ENCODE data around the gene OSBPL5.

The OSBPL5 gene

GRCh38 chr11:3148990-3149851 lies 15.9 kb downstream of the OSBPL5 start:
- no peak for DNase-seq (ENCODE audit: low read depth in 2 of 2)

- DNase-seq (ENCODE audit: low read depth in 2 of 2) = no peak
Measured at GRCh38 chr11:3148255-3148989, 16.7 kb downstream of the OSBPL5 start.

DNA sequence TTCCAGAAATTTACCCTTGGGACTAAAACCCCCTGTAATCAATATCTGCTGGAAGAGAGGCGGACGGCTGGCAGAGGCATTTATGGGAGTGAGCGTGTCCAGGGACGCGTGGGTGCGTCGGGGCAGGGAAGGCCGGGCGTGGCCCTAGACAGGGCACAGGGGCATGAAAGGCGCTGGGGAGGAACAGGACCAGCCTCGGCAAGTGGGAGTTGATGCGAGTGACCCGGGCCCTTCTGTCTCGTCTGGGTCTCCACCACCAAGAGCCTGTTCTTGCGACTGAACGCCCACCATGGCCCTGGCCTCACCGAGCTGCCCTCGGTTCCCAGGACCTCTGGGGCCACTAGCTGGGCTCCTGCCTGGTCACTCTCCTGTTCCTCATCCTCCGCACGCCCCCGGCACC lies 17.5 kb downstream of the OSBPL5 start:
- DNase-seq (ENCODE audit: low read depth in 2 of 2) = no peak

- no peak for DNase-seq (ENCODE audit: low read depth in 2 of 2)
Measured at GRCh38 chr11:3147257-3147619, 17.9 kb downstream of the OSBPL5 start.

- DNase-seq (ENCODE audit: low read depth in 2 of 2) = no peak
Measured at GRCh38 chr11:3146612-3147256, 18.4 kb downstream of the OSBPL5 start.

- DNase-seq (ENCODE audit: low read depth in 2 of 2) = no peak
Measured at GRCh38 chr11:3145206-3145520, 19.9 kb downstream of the OSBPL5 start.

GRCh38 chr11:3144296-3145205 lies 20.6 kb downstream of the OSBPL5 start:
- no peak for DNase-seq (ENCODE audit: low read depth in 2 of 2)

DNA sequence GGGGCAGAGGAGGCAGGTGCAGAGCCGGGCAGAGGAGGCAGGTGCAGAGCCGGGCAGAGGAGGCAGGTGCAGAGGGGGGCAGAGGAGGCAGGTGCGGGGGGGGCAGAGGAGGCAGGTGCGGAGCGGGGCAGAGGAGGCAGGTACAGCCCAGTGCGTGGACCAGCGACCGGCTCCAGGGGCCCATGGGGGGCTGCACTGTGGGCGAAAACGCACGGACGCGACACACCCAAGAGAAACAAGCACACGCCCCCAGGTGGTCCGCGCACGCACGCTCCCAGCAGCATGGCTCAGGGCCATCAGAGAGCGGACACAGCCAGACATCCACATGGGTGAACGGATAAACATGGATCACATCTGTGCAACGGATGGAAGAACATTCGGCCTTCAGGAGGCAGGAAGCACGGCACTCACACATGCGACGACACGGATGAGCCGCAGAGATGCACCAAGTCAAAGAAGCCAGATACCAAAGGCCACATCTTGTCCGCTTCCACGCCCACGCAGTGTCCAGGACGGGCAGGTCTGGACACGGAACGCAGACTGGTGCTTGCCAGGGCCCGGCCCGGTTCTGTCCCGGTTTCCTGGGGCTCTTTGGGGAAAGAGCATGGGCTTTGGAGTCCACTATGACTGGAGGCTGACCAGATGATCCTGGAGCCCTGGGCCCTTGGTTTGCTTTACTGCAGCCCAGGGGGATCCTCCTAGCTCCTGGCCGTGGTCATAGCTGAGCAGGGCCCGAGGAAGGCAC lies 21.8 kb downstream of the OSBPL5 start:
- DNase-seq (ENCODE audit: low read depth in 2 of 2) = no peak

DNA sequence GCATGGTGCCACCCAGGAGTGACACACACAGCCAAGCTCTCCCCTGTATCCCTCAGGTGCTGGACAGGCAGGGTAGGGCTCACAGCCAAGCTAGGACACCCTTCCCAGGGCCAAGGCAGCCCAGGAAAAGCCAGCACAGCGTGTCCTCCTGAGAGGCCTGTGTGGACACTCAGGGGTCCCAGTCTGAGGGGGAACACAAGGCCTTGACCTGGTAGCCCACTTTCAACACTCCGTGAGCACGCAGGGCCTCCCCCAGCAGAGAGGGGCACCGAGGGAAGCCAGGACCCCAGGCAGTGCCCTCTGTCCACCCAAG lies 24.9 kb downstream of the OSBPL5 start:
- DNase-seq (ENCODE audit: low read depth in 2 of 2) = no peak

GRCh38 chr11:3139481-3140290 lies 25.4 kb downstream of the OSBPL5 start:
- DNase-seq (ENCODE audit: low read depth in 2 of 2) = no peak

DNA sequence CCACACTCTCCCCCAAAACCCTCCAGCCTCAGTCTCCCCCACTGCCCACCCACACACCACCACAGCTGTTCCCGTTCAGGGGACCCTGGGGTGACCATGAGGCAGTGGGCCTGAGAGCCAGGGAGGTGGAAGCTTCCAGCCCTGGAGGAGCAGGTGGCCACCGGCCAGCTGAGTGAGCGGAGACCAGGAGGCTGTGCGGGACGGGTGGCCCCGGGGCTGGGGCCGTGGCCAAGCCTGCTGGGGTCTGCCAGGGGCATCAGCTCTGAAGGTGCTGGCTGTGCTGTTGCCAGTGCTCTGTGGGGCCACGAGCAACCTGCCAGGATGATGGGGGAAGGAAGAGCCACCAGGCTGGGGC lies 26.0 kb downstream of the OSBPL5 start:
- no peak for DNase-seq (ENCODE audit: low read depth in 2 of 2)

- DNase-seq (ENCODE audit: low read depth in 2 of 2) = no peak
Measured at GRCh38 chr11:3138178-3139085, 26.7 kb downstream of the OSBPL5 start.

GRCh38 chr11:3137486-3138177 lies 27.5 kb downstream of the OSBPL5 start:
- DNase-seq (ENCODE audit: low read depth in 2 of 2) = no peak

DNA sequence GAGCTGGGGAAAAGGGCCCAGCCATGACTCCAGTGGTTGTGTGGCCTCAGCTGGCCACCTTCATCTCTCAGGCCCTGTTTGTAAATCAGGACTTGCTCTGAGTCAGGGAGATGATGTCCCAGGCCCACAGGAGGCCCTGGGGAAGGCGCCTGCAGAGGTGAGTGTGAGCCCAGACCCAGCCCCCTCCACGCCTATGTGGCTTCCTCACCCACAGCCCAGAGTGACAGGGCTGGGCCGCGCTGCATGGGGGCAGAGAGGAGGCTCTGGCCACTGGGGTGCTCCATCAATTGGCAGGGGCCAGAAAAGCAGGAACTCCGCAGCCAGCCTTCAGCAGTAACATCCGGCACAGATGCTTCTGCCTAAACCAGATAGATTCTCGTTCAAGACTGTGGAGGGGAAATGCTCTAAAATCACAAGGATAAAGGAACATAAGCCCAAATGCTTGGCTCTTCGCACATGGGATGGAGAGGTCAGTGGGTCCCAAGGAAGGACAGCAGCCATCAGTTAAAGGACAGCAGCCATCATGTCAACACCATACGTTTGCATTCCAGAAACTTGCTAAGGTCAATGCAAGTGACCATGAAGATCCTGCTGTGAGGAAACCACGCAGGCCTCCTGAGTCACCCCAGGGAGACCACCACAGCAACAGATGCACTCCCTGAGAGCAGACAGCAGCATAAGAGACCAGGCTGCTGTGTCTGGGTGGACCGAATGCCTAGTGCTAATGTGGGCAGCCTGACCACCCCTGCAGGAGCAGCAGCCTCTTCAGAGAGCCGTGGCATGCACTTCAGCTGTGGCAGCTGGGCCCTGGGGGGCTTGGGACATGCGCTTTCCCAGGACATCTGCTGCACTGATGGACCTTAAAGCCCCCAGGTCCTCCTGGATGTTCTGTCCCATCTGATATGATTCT lies 28.3 kb downstream of the OSBPL5 start:
- DNase-seq (ENCODE audit: low read depth in 2 of 2) = no peak

GRCh38 chr11:3135481-3136440 lies 29.3 kb downstream of the OSBPL5 start:
- DNase-seq (ENCODE audit: low read depth in 2 of 2) = no peak

DNA sequence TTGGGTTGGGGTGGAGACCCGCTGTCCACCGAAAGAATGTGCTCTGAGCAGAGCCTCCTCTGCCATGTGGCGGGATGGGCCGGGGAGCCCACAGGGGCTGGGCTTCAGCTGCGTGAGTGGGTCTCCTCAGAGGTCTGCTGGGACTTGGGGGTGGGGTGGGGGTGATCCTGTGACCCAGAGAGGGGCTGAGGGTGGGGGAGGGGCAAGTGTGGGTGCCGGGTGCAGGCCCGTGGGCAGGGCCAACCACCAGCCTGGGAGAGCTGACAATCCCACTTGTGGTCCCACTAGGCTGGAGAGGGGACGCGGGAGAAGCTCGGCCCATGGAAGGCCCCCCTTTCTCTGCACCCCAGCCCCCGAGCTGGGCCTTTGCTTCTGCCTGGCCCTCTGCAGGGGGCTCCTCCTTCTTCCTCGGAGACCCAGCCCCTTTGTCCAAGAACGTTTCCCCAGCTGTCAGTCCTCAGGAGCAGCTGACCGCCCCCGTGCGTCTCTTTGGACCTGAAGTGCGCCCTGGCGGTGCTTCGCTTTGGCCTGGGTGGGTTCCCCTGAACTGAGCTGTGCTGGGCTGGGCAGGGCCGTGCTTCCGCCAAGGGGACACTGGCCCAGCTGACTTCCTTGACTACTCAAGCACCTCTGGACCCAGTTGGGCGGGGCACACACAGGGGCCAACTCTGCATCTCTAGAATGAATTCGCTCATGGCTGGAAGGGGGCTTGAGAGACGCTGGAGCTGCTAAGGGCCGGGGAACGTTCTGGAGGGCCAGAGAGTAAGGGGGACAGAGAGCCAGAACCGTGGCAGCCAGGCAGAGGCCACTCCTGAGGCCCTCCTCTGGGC lies 30.2 kb downstream of the OSBPL5 start:
- DNase-seq (ENCODE audit: low read depth in 2 of 2) = no peak
